Activated naive CD4-positive, alpha-beta T cell treated with anti-CD3 and anti-CD28 coated beads, Interleukin-2, amount 50 U/mL, for 16 hours (primary cell): ENCODE measurements around the gene TMEM141.
"Not testable (repeated sequence)": the region's sequence is repeated elsewhere in the genome, so short reads cannot be mapped to it uniquely, and the experiment has no call there.

Experiments
- DNase-seq: peaks from one replicate; pipeline ENCODE4 v3.0.0-alpha.2; 2020

TMEM141 gene

DNA sequence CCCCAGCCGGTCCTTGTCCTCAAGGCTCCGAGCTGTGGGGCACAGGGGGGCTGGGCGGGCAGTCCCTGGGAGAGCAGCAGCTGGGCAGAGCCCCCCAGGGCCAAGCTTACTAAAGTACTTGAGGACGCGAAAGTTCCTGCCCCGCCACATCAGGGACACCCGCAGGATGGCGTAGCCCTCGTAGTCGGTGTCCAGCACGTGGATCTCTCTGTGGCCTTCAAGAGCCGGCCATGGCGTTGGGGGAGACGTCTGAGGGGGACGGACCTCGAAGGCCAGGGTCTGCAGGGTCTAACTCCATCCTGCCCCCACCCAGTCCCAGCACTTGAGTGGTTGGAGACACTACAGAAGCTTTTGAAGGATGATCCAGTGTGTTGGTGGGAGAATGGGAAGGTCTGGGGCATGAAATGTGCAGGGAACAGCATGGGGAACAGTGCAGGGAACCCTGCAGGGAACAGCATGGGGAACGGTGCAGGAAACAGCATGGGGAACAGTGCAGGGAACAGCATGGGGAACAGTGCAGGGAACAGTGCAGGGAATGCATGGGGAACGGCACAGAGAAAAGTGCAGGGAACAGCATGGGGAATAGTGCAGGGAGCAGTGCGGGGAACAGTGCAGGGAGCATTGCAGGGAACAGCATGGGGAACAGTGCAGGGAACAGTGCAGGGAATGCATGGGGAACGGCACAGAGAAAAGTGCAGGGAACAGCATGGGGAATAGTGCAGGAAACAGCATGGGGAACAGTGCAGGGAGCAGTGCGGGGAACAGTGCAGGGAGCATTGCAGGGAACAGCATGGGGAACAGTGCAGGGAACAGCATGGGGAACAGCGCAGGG, 35.6 kb upstream of the TMEM141 start:
- not testable (repeated sequence) for DNase-seq

DNA sequence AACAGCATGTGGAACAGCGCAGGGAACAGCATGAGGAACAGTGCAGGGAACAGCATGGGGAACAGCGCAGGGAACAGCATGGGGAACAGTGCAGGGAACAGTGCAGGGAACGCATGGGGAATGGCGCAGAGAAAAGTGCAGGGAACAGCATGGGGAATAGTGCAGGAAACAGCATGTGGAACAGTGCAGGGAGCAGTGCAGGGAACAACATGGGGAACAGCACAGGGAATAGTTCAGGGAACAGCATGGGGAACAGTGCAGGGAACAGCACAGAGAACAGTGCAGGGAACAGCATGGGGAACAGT, 35.1 kb upstream of the TMEM141 start:
- no peak for DNase-seq

GRCh38 chr9:136756836-136757235, 34.3 kb upstream of the TMEM141 start:
- no peak for DNase-seq

DNA sequence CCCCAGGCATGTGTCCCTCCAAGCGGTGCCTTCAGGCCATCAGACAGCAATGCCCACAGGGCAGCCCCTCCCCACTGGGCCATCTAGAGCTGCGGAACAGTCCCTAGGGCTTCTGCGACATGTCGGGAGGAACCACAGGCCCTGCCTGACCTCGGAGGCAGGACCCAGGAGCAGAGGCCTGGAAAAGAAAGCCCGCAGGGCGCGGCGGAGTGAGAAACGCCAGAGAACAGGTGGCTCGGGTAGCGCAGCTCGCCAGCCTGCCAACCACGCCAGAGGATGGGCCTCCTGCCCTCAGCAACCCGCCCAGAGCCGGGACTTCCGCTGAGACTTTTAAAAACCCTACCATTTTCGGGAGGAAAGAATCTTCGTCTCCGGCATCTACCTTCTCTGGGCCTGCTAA, 33.8 kb upstream of the TMEM141 start:
- DNase-seq: no peak

GRCh38 chr9:136757751-136758140, 33.4 kb upstream of the TMEM141 start:
- DNase-seq: no peak

DNA sequence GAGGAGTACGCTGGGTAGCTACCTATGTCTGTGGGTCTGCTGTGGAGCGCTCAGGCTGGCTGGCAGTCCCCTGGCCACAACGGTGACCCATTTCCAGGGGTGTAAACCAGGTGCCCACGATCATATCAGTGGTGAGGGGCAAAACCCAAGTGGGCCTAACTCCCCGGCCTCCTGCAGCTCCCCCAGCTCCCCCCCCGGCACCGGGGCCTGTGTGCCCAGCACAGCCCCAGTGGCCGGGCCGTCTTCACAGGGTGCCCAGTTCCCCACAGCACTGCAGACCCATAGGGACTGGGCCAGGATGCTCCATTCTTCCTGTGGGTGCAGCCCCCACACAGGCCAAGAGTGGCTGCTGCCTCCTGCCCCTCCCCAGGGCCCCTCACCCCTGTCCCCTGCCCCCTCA, 32.1 kb upstream of the TMEM141 start:
- no peak for DNase-seq

DNA sequence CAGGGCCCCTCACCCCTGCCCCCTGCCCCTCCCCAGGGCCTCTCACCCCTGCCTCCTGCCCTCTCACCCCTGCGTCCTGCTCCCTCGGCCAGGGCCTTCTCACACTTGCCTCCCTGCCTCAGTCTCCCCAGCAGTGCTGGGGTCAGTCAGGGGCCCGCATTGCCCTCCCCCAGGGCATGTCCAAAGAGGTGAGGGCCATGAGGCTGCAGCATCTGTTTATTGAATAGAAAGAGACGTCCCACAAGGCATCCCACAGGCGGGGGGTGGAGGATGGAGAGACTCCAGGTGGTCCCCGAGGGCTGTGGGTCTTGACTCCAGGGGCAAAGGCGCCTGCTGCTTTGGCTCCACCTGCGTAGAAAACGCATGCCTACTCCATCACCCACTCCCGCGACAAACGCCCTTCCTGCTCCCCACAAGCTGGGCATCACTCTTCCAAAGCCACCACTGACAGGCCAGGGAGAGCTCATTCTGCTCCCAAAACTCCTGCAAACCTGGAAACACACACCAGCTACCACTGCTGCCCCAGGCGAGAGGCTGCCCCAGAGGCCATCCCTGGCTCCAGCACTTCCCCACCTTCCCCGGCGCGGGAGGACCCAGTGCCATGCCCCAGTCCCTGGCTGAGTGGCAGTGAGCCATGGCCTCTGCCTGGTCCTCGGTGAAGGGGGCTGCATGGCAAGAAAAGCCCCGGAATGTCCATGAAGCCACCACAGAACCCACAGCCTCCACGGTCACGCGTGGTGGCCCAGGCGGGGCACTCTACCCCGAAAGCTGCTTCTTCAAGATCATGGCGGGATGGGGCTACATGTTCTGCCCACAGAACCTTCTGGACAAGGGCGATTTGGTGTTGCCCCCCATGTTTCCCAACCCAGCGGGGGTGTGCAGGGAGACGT, 31.5 kb upstream of the TMEM141 start:
- DNase-seq: no peak

DNA sequence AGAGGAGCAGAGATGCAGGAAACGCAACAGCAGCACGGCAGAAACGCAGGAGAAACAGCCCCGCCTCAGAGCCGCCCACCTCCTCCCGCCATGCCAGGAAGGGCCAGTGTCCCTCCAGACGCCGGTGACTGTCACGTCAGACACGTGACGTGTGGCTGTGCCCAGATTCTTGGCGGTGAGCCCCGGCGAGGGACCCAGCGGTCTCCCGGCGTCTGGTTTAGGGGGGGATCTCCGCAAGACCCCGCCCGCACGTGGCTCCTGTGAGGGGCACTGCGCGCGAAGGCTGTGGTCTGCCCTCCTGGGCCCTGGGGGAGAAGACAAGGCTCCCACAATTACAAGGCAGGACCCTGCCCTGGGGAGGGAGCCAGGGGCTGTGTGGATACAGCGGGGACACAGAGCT, 30.7 kb upstream of the TMEM141 start:
- no peak for DNase-seq

GRCh38 chr9:136760834-136761544, 30.2 kb upstream of the TMEM141 start:
- not testable (repeated sequence) for DNase-seq

DNA sequence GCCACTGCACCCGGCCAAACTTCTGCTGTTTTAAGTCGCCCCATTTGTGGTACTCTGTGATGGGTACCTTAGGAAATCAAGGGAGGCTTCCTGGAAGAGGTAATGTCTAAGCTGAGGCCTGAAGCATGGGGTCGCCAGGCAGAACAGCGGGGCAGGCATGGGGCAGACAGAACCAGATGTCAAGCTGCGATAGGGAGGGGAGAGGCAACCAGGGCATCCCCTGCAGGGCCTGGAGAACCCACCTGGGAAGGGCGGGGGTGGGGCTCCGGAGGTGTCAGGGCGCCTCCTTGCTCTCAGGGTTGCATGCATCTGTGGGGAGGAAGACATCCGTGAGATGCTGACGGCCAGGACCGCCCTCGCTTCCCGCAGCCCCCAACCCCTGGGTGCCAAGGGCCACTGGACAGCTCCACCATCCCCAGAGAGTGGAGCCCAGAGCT, 29.6 kb upstream of the TMEM141 start:
- DNase-seq: no peak

DNA sequence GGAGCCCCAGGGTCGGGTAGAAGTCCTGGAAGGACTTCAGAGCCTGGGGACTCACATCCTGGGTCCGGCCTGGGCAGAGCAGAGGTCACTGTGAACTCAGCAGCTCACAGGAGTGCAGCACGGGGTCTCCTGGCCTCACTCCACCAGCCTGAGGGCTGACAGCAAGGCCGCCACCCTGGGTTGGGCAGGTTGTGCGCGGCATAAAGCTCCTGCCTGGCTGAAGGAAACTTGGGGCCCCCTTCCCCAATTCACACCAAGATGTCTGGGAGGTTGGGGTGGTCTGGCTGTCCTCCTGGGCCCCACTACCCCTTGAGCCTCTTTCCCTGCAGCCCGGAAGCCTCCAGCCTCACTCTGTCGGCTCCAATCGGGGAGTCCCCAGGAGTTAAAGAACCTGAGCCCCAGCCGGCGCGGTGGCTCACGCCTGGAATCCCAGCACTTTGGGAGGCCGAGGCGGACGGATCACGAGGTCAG, 28.9 kb upstream of the TMEM141 start:
- DNase-seq: no peak

DNA sequence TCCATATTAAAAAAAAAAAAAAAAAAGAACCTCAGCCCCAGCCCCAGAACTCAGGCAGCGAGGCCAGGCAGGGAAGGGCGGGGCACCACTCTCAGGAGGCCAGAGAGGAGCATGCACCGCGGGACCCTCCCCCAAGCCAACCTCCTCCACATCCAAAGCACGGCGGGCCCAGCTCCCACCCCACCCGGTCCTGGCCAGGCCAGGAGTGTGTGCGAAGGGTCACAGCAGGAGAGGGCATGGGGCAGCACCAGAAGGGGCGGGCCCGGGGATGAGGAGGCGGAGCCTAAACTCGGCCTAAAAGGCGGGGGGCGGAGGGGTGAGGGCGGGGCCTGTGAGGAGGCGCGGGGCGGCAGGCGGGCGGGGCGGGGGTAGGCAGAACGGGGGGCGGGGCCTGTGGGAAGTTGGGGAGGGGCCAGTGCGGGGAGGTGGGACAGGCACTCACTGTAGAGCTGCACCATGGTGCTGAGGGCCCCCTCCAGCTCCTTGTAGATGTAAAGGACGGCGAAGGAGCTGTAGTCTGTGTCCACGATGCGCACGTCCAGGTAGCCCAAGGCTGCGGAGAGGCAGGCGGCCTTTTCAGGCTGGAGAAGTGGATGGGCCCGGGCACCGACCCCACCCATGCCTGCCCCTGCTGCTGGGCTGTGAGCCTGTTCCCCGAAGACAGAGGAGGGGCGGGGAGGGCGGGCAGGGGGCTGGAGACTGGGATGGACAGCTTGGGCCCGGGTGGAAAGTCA, 28.1 kb upstream of the TMEM141 start:
- DNase-seq: peak; percentile 57

DNA sequence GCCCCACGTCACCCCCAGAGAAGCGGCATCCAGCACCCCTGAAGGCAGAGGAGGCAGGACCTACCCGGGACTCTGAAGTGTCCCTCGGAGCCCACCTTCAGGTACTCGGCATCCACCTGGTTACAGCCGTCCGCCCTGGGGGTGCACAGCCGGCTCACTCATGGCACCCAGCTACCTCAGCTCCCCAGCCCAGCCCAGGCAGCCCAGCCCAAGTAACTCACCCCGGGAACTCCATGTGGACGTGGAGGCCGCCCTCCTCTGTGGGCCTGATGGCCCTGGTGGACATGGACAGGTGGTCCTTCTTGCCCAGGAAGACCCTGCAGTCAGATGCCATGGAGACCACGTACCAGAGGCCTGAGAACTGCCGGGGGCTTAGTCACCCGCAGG, 27.5 kb upstream of the TMEM141 start:
- no peak for DNase-seq

DNA sequence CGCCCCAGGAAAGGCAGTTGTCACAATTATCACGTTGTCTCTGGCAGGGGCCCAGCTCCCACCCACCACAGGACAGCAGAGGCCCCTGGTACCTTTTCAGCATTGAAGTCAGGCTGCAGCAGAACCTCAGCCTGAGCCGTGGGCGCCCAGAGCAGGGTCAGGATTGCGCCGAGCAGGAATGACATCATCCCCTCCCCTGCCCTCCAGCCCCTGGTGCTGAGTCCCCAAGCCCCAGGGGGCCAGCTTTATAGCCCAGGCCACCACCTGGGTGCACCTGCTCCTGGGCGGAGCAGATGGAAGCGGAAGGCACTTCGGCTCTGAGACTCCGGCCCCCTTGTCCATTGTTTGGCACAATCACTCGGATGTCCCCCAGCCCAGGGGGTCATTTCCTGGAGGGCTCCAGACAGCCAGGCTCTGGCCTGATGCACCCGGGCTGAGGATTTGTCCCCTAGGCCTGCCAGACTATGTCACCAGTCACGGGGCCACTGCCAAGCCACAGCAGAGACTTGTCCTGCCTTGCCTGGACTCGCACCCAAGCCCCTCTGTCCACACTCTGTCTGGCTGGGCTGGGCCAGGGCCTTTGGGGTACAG, 26.7 kb upstream of the TMEM141 start, which contains the start of gene LCN15:
LCN15 (minus strand) TSS at position 218 of the 591 bp plus-strand sequence; CDS start at position 188, 30 bp downstream.
- no peak for DNase-seq

DNA sequence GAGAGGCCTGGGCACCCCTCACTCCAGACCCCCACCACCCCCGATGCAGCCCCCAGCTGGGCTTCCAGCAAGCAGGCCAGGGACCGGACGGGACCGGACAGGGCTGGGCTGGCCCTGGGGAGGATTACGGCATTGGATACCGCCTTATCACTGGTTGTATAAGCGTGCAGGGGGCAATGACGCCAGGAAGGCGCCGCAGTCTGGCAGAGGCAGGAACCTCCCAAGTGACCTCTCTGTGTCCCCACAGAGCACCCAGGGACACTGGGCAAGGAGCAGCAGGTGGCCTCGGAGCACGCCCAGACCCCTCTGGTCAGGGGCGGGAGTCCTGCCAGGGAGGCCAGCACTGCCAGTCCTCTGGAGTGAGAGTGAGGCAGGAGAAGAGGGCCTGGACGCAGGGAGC, 26.1 kb upstream of the TMEM141 start:
- no peak for DNase-seq

GRCh38 chr9:136765745-136766409, 25.3 kb upstream of the TMEM141 start:
- not testable (repeated sequence) for DNase-seq

DNA sequence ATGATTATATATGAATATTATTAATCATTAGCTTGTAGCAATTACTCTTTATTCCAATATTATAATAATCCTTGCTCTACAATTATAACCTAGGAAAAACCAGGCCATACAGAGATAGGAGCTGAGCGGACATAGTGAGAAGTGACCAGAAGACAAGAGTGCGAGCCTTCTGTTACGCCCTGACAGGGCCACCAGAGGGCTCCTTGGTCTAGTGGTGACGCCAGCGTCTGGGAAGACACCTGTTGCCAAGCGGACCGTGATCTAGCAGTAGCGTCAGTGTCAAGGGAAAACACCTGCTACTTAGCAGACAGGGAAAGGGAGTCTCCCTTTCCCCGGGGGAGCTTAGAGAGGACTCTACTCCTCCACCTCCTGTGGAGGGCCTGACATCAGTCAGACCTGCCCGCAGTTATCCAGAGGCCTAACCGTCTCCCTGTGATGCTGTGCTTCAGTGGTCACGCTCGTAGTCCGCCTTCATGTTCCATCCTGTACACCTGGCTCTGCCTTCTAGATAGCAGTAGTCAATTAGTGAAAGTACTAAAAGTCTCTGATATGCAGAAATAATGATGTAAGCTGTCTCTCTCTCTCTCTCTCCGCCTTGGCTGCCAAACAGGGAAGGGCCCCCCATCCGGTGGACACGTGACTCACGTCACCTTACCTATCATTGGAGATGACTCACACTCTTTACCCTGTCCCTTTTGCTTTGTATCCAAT, 24.6 kb upstream of the TMEM141 start:
- not testable (repeated sequence) for DNase-seq

GRCh38 chr9:136769710-136770191, 21.4 kb upstream of the TMEM141 start:
- peak; percentile 64 for DNase-seq

DNA sequence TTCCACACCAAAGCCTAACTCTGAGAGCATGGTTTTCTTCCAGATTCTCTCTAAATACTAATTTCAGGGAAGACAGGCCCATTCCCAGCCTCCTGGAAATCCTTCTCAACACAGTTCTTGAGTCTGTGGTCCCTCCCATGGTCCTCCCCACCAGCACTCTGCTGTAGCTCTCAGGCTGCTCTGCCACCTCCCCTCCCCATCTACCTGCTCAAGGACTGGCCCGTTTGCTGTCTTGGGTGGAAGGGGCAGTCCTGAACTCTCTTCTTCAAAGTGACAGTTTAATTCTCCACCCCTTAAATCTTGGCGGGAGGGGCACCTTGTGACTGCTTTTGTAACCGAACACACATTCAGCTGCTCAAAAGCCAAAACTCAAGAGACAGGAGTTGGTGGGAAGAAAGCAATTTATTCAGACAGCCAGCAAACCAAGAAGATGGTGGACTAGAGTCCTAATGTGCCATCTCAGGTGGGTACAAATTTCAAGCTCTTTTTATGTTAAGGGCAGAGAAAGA, 19.2 kb upstream of the TMEM141 start:
- DNase-seq: no peak

GRCh38 chr9:136773386-136774044, 17.6 kb upstream of the TMEM141 start:
- no peak for DNase-seq
